PFSK-1 (cell line): ENCODE results near the gene TARBP1.

ENCODE experiments used
- FOXP2 ChIP-seq: optimal IDR thresholded peaks from 2 replicates; pipeline ENCODE3; 2011; ENCODE audit warnings: borderline replicate concordance, control low read depth, inconsistent platforms; ENCODE audit not compliant: insufficient read depth; ENCODE audit errors: extremely low read length, extremely low read depth
- POLR2AphosphoS5 ChIP-seq: IDR thresholded peaks from 2 replicates; pipeline ENCODE4 v1.6.1; 2012; ENCODE audit warnings: low read depth, mild to moderate bottlenecking, control low read depth, low read length, moderate library complexity
- REST ChIP-seq, 2 experiments: IDR thresholded peaks; 2 replicates each; pipeline versions ENCODE4 v1.6.1 to v1.8.0; 2011 to 2012; ENCODE audit warnings: low read depth in 2 of 2, low read length in 2 of 2, control low read depth in 1 of 2, inconsistent platforms in 1 of 2, mild to moderate bottlenecking in 1 of 2, moderate library complexity in 1 of 2; ENCODE audit not compliant: insufficient read depth in 1 of 2
- SIN3A ChIP-seq: IDR thresholded peaks from 2 replicates; pipeline ENCODE4 v1.6.1; 2012; ENCODE audit warnings: mild to moderate bottlenecking, low read length, moderate library complexity, borderline replicate concordance; ENCODE audit not compliant: insufficient read depth
- TAF1 ChIP-seq: IDR thresholded peaks from 2 replicates; pipeline ENCODE4 v1.6.1; 2012; ENCODE audit warnings: low read length, control low read depth, borderline replicate concordance; ENCODE audit not compliant: insufficient read depth

The TARBP1 gene

DNA sequence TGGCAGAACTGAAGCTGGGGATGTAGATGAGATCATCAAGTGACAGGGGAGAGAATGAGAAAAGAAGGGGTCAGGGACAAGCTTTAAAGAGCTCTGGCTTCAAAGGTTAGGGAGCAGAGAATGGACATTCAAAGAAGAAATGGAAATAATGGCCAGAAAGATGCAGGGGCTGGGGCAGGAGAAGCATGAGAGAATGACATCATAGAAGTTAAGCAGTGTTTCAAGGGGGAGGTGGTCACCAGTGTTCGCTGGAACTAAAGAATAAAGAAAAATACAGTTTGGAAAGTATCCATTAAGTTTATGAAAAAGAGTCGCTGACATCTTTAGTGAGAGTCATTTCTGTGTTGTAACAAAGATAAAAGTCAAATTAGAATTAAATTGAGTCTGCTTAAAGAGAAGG is 44.3 kb downstream of the TARBP1 start:
- no peak for TF ChIP-seq REST (IDR thresholded peaks at IDR 0.05; ENCODE audit: insufficient read depth in 1 of 2, low read depth in 2 of 2, low read length in 2 of 2)

GRCh38 chr1:234433563-234434285 is 45.3 kb downstream of the TARBP1 start:
- TF ChIP-seq FOXP2 (no peak), REST (IDR thresholded peaks at IDR 0.05; ENCODE audit: insufficient read depth in 1 of 2, low read depth in 2 of 2, low read length in 2 of 2) (no peak)

DNA sequence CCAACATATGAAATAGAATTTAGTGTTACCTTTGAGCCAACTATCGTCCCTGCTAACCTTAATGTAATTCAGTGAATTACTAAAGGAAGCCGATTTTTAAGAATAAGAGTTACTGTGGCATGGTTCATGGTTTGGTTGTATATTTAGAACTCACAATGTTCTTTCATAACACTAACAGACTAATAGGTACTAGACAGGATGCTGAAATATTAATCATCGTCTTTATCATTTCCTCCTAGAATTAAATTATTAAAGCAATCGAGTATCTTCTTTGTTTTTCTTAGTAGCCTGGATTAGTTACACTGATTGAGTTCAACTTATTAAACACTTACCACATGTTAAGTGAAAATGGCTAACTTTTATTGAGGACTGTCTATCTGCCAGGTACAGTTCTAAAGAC is 47.7 kb downstream of the TARBP1 start:
- TF ChIP-seq TAF1 (no peak), FOXP2 (no peak), SIN3A (no peak), POLR2AphosphoS5 (no peak), REST (IDR thresholded peaks at IDR 0.05; ENCODE audit: insufficient read depth in 1 of 2, low read depth in 2 of 2, low read length in 2 of 2) (no peak)

GRCh38 chr1:234430691-234431090 is 48.3 kb downstream of the TARBP1 start:
- TF ChIP-seq FOXP2 (no peak), SIN3A (no peak), TAF1 (no peak), REST (IDR thresholded peaks at IDR 0.05; ENCODE audit: insufficient read depth in 1 of 2, low read depth in 2 of 2, low read length in 2 of 2) (no peak), POLR2AphosphoS5 (no peak)

- TF ChIP-seq REST (IDR thresholded peaks at IDR 0.05; ENCODE audit: insufficient read depth in 1 of 2, low read depth in 2 of 2, low read length in 2 of 2): no peak
- no peak for TF ChIP-seq SIN3A
- TF ChIP-seq POLR2AphosphoS5: no peak
- TF ChIP-seq TAF1: no peak
- no peak for TF ChIP-seq FOXP2
Measured at GRCh38 chr1:234429434-234429806, 49.6 kb downstream of the TARBP1 start.
